Heart right ventricle (tissue), 16 donors: ENCODE data around the gene EDEM1. TPM values are rescaled to one million over a fixed set of nuclear protein-coding genes. Genes with fewer than 3 reads are reported as not detected.

ENCODE experiments used
- ATAC-seq, 8 donors: fragments of 200-7000 bp; cut with Tn5 transposase; one replicate each; pipeline ENCODE4 v1.9.1; 2020; ENCODE audit warnings: mild to moderate bottlenecking in 8 of 8, moderate library complexity in 8 of 8, moderate number of reproducible peaks in 1 of 8
- DNase-seq, 2 donors: peaks; one replicate each; pipeline ENCODE4 v3.0.0-alpha.2; 2020
- H3K27ac ChIP-seq, 10 donors: fragments of 200-600 bp; sonication (generic) in 2 of 10; one replicate each; pipeline versions ENCODE4 v1.5.0 to v1.8.0; 2020 to 2022; ENCODE audit warnings: mild to moderate bottlenecking in 3 of 10
- H3K27me3 ChIP-seq, 7 donors: fragments of 200-600 bp; one replicate each; pipeline ENCODE4 v1.8.0; 2021 to 2022; ENCODE audit warnings: mild to moderate bottlenecking in 2 of 7
- H3K36me3 ChIP-seq, 9 donors: fragments of 200-600 bp; sonication (generic) in 1 of 9; one replicate each; pipeline versions ENCODE4 v1.5.0 to v1.8.0; 2020 to 2022; ENCODE audit warnings: mild to moderate bottlenecking in 2 of 9
- H3K4me1 ChIP-seq, 9 donors: fragments of 200-600 bp; sonication (generic) in 1 of 9; one replicate each; pipeline versions ENCODE4 v1.5.0 to v1.8.0; 2020 to 2022; ENCODE audit warnings: mild to moderate bottlenecking in 4 of 9
- H3K4me3 ChIP-seq, 10 donors: fragments of 200-600 bp; sonication (generic) in 2 of 10; one replicate each; pipeline versions ENCODE4 v1.5.0 to v1.8.0; 2020 to 2022; ENCODE audit warnings: mild to moderate bottlenecking in 7 of 10, moderate library complexity in 2 of 10
- H3K9me3 ChIP-seq, 11 donors: fragments of 200-600 bp in 10 of 11; sonication (generic) in 2 of 11; one replicate each; pipeline versions ENCODE4 v1.5.0 to v1.8.0; 2013 to 2022; ENCODE audit warnings: mild to moderate bottlenecking in 2 of 11, control low read depth in 1 of 11, moderate library complexity in 1 of 11
- WGBS, 2 donors: extraction: QIAGEN DNeasy Blood & Tissue Kit; methylation state at CpG; one replicate each; pipeline ENCODE4 v1.1.7; 2013; ENCODE audit warnings: inconsistent platforms in 1 of 2; 5-methylcytosine and 5-hydroxymethylcytosine counted together
- intact Hi-C, 10 donors: fragments of 100-400 bp; cut with DNase I; formaldehyde crosslinking; loops; one replicate each; pipeline versions ENCODE4 v1.11.1 to v1.14.2; 2022
- polyA plus RNA-seq, 2 donors: library from polyadenylated mRNA; stranded (reverse); fragments of 200-250 nt; gene quantifications; one replicate each; pipeline ENCODE4 v1.2.3, GENCODE V29; 2013
- total RNA-seq, 10 donors: library from RNA; stranded (reverse); fragmentation: NEBNext Ultra II Directional in 3 of 10; extraction: Animal tissue kit (Norgen Biotek cat#: 25700) in 3 of 10; gene quantifications; one replicate each; pipeline versions ENCODE4 v1.2.1 to v1.2.4, GENCODE V29; 2021 to 2023
- TF ChIP-seq, protein P1 (sequence below), 9 donors: fragments of 200-600 bp; sonication (generic) in 2 of 9; IDR thresholded peaks; one replicate each; pipeline versions ENCODE4 v1.5.0 to v1.8.0; 2021 to 2022; ENCODE audit warnings: antibody characterized with exemption in 9 of 9, mild to moderate bottlenecking in 5 of 9, moderate library complexity in 1 of 9
- donor health status: Arrhythmogenic right ventricular cardiomyopathy.
- donor health status: ischemic (EF 13 %, LVEDD 7.1; RV severe dilation, severe dysfunction).
- donor health status: healthy with polysubstance abuse.
- donor health status: DM: no; HTN: yes; CAD: no.
- donor health status: DM: no; HTN: no; CAD: no.
- donor health status: ischemic (EF 25% LVEDD 6.9; RV normal size, moderate dysfunction).
- donor health status: ischemic (EF 25% LVEDD 5.7; RV mildly dilated, moderate dysfunction).
- donor health status: healthy.
- donor health status: DM: yes; HTN: yes; CAD: no.
- donor health status: Ischemic cardiomyopathy.
- donor health status: ischemic (EF 35%, LVEDD 5.7; RV mildly dilated, moderate dysfunction).
- donor health status: nonischemic (EF 11% LVEDD 7.7; RV severe dilation, severe dysfunction).
- donor health status: DM: yes; HTN: yes; CAD: no.
- donor health status: PGD.
- donor health status: ischemic (EF 29% LVEDD 5.4; RV normal size, mild dysfunction).
- donor health status: nonischemic (EF 23%, LVEDD 6.1; RV moderate dilation, normal function).

Gene EDEM1
- total and polyA plus RNA-seq, 12 donors, result 2.2 to 19.0 (median 9.1) TPM

DNA sequence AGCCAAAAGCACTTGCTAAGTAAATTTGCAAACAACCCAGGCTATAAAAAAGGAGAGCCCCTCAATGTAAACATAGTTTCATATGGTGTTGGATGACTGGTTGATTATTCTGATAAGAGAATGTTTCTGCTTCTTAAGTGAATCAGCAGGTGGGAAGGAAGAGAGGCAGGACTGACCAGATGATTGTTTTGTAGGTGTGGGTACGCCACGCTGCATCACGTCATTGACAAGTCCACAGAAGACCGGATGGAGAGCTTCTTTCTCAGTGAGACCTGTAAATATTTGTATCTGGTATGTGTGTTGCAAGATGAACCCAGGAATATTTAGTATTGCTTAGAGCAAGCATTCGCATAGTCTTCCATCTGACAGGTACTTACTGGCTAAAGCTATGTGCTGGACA, 23.4 kb downstream of the EDEM1 start:
- H3K9me3 ChIP-seq, result no peaks in the 10 kb centered on the region
- ATAC-seq (no peak), DNase-seq (no peak)
- intact Hi-C loops, result no loop called here
- H3K27ac ChIP-seq, result no peak overlapping the region
- TF ChIP-seq, protein P1, sequence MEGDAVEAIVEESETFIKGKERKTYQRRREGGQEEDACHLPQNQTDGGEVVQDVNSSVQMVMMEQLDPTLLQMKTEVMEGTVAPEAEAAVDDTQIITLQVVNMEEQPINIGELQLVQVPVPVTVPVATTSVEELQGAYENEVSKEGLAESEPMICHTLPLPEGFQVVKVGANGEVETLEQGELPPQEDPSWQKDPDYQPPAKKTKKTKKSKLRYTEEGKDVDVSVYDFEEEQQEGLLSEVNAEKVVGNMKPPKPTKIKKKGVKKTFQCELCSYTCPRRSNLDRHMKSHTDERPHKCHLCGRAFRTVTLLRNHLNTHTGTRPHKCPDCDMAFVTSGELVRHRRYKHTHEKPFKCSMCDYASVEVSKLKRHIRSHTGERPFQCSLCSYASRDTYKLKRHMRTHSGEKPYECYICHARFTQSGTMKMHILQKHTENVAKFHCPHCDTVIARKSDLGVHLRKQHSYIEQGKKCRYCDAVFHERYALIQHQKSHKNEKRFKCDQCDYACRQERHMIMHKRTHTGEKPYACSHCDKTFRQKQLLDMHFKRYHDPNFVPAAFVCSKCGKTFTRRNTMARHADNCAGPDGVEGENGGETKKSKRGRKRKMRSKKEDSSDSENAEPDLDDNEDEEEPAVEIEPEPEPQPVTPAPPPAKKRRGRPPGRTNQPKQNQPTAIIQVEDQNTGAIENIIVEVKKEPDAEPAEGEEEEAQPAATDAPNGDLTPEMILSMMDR (IDR thresholded peaks at IDR 0.05), result no peak
- no peak overlapping the region for H3K4me3 ChIP-seq
- WGBS, 2 donors, result 97 to 98% methylated on average over 5 of the region's 5 CpGs
- H3K27me3 ChIP-seq, result no peaks in the 10 kb centered on the region
- peaks cover 10 to 100% (median 80%) of the 10 kb centered on the region in 9 donors for H3K36me3 ChIP-seq
- H3K4me1 ChIP-seq, result no peaks in the 10 kb centered on the region

DNA sequence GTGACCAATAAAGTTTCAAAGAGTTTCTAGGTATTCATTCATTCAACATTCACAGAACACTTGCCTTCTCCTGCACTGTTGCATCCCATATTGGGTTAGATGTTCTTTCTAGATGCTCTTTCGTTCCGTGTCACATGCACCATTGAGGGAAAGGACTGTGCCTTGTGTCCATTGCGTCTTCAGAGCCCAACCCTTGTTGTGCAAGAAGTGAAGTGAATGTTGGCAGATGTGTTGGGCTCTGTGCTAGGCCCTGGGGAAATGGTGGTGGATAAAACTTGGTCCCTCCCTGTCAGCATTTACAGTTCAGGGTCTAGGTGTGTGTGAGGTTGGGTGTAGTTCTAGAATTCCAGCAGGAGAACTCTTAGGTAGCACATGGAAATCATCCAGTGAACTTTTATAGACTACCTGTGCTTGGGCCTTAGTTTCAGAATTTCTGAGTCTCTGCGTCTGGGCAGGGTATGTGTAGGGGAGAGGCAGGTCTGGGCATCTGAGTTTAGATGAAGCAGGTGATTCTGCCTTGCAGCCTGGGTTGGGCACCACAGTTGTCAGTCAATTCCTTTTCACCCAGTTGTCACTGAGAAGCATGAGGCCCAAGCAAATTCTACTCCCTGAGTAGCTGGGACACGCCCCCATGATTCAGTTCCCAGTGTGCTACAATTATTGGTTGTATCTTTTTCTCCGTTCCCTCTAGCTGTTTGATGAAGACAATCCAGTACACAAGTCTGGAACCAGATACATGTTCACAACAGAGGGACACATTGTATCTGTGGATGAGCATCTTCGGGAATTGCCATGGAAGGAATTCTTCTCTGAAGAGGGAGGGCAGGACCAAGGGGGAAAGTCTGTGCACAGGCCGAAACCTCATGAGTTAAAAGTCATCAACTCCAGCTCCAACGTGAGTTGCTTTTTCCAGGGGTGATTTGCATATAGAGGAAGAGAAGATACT, 25.4 kb downstream of the EDEM1 start:
- Histone ChIP-seq H3K36me3 (peaks cover 4 to 100% (median 75%) of the 10 kb centered on the region in 9 donors), H3K9me3 (no peaks in the 10 kb centered on the region), H3K27ac (no peak overlapping the region), H3K4me1 (no peaks in the 10 kb centered on the region), H3K27me3 (no peaks in the 10 kb centered on the region), H3K4me3 (no peak overlapping the region)
- intact Hi-C loops, result no loop called here
- TF ChIP-seq, protein P1 (IDR thresholded peaks at IDR 0.05), result no peak
- DNase-seq (no peak), ATAC-seq (no peak)
- WGBS, 2 donors, result 85% methylated on average over 9 of the region's 9 CpGs

DNA sequence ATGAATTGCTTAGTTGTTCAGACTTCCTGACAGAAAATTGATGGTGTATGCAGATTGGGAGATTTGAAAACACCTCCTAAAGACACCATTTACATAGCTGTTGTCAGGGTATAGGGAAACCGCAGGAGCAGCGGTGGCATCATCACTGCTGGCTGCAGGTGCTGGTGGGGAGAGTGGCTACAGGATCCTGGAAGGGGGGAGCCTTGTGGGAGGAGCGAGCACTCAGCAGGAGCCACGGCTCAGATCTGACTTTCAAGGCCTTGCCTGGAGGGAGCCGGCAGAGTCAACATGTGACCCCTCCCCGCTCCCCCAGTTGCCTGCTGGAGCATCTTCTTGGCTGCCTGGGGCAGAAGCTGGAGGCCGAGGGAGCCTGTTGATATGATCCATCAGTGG, 26.1 kb downstream of the EDEM1 start:
- no peak for DNase-seq
- TF ChIP-seq, protein P1 (IDR thresholded peaks at IDR 0.05), result no peak
- Histone ChIP-seq H3K4me1 (peaks cover 0 to 5% (median 0%) of the 10 kb centered on the region in 9 donors), H3K36me3 (peaks cover 4 to 100% (median 72%) of the 10 kb centered on the region in 9 donors), H3K4me3 (no peak overlapping the region), H3K9me3 (no peaks in the 10 kb centered on the region), H3K27ac (no peak overlapping the region), H3K27me3 (no peaks in the 10 kb centered on the region)
- ATAC-seq, result no peak
- 66 to 69% methylated on average over 7 of the region's 7 CpGs for WGBS, 2 donors
- intact Hi-C loops, result no loop called here

DNA sequence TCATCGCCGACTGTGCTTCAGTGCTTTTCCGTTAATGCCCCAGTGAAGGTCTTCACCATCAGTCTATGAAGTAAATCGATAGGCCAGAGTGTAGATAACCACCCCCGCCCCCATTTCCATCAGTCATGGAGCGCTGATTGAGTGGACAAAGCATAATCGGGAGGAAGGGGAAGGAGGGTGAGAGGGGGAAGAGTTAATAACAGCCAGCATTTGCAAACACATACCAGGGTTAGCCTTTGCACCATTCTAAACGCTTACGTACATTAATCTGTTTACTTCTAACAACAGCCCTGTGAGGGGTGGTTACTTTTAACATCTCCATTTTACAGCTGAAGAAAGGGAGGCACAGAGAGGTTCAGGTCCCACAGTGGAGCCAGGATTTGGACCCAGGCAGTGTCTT, 26.8 kb downstream of the EDEM1 start:
- WGBS, 2 donors, result 77 to 84% methylated on average over 9 of the region's 9 CpGs
- Histone ChIP-seq H3K27ac (no peak overlapping the region), H3K9me3 (no peaks in the 10 kb centered on the region), H3K27me3 (no peaks in the 10 kb centered on the region), H3K36me3 (peaks cover 4 to 100% (median 65%) of the 10 kb centered on the region in 9 donors), H3K4me1 (peaks cover 0 to 7% (median 0%) of the 10 kb centered on the region in 9 donors), H3K4me3 (no peak overlapping the region)
- no peak for DNase-seq
- TF ChIP-seq, protein P1 (IDR thresholded peaks at IDR 0.05), result no peak
- intact Hi-C loops, result no loop called here
- no peak for ATAC-seq
